Urinary bladder (tissue), 4 donors: ENCODE measurements around the gene TRAM2. TPM values are rescaled to one million over a fixed set of nuclear protein-coding genes. Genes with fewer than 3 reads are reported as not detected.

ENCODE experiments used
- DNase-seq: peaks from one replicate; pipeline ENCODE4 v3.0.0-alpha.2; 2015; ENCODE audit errors: extremely low spot score
- H3K27ac ChIP-seq: one replicate; pipeline ENCODE4 v1.5.1; 2013; ENCODE audit warnings: low read depth, mild to moderate bottlenecking, moderate library complexity
- H3K36me3 ChIP-seq: one replicate; pipeline ENCODE4 v1.6.1; 2013; ENCODE audit warnings: mild to moderate bottlenecking, moderate library complexity; ENCODE audit not compliant: insufficient read depth
- H3K4me1 ChIP-seq: one replicate; pipeline ENCODE4 v1.6.1; 2013; ENCODE audit warnings: mild to moderate bottlenecking, moderate library complexity; ENCODE audit not compliant: insufficient read depth
- H3K4me3 ChIP-seq: one replicate; pipeline ENCODE4 v1.5.1; 2013; ENCODE audit warnings: low read depth, low read length
- WGBS: extraction: QIAGEN DNeasy Blood & Tissue Kit; methylation state at CpG from one replicate; pipeline ENCODE4 v1.1.7; 2013; 5-methylcytosine and 5-hydroxymethylcytosine counted together
- polyA plus RNA-seq: library from polyadenylated mRNA; stranded (reverse); fragments of 200-250 nt; gene quantifications from one replicate; pipeline ENCODE4 v1.2.3, GENCODE V29; 2013
- total RNA-seq: library from RNA; depleted of rRNA; stranded (reverse); fragments of >200 nt; gene quantifications from one replicate; pipeline ENCODE4 v1.2.3, GENCODE V29; 2014
- donor health status: healthy with polysubstance abuse.
- donor health status: healthy.

TRAM2 gene
- total and polyA plus RNA-seq, 2 donors = 22.9 to 25.2 TPM

DNA sequence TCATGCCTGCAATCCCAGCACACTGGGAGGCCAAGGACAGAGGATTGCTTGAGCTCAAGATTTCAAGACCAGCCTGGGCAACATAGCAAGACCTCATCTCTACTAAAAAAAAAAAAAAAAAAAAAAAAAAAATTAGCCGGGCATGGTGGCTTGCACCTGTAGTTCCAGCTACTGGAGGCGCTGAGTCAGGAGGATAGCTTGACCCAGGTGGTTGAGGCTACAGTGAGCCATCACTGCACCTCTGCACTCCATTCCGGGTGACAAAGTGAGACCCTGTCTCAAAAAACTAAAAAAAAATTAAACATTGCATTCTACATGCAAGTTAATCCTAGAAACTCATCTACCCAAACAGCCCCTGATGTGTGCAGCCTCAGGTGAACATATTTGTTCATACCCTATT lies 7.3 kb upstream of the TRAM2 start:
- WGBS = 99% methylated on average over 3 of the region's 3 CpGs
- Histone ChIP-seq H3K36me3 (no peaks in the 10 kb centered on the region), H3K4me3 (no peak overlapping the region), H3K27ac (no peak overlapping the region), H3K4me1 (no peaks in the 10 kb centered on the region)
- DNase-seq = no peak

DNA sequence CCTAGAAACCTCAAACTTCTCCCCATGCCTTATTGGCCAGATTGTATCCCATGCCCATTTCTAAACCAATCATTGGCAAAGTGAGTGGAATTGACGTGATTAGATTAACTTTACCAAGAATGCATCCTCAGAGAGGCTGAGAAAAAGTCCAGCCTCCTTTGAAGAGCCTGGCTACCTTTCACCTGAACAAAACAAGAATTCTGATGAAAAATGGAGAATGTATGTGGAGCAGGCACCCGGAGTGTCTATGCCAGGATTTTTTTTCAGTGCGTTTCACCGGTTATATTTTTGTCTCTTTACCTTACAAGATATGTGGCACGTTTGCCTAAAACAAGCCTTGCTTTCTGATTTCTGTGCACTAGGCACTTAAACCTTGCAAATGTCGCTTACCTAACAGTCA lies 6.1 kb upstream of the TRAM2 start:
- Histone ChIP-seq H3K4me1 (no peaks in the 10 kb centered on the region), H3K27ac (no peak overlapping the region), H3K4me3 (no peak overlapping the region), H3K36me3 (no peaks in the 10 kb centered on the region)
- 93% methylated on average over 6 of the region's 6 CpGs for WGBS
- DNase-seq = no peak

DNA sequence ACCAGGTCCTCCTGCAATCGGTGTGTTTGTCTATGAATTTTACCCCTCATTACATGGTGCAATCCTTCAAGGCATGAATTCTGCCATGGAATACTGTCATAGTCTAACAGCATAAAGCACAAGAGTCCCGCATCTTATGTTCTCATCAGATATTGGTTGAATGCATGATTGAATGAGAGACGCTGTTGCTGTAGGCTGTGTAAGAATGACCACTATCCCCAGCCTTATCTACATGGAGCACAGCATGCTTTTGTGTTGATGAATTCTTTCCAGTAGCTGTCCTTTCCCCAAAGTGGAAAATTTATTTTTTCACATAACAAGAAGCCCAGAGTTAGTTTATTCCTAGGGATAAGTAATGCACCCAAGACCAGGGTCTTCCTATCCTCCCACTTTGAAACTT lies 5.6 kb upstream of the TRAM2 start:
- H3K4me1 ChIP-seq = no peaks in the 10 kb centered on the region
- H3K27ac ChIP-seq = no peak overlapping the region
- 97% methylated on average over 3 of the region's 3 CpGs for whole genome bisulfite sequencing
- no peaks in the 10 kb centered on the region for H3K36me3 ChIP-seq
- DNase-seq = no peak
- H3K4me3 ChIP-seq = no peak overlapping the region

DNA sequence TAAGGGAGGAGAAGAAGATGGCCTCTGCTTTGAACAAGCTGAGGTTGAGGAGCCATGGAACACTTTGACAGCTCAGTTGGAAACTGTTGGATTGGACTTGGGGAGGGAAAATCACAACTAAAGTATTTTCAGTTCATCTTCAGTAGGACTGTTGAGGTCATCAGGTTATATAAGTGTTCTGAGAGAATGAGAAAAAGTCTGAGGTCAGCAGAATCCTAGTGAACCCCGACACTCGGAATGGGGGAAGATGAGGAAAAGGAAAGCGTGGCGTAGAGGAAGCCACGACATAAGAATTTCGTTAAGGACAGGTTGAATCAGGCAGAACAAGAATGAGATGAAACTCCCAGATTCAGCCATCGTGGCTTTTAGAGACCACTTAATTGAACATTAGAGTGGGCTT lies 4.0 kb upstream of the TRAM2 start:
- DNase-seq = no peak
- Histone ChIP-seq H3K4me1 (no peaks in the 10 kb centered on the region), H3K36me3 (no peaks in the 10 kb centered on the region), H3K27ac (no peak overlapping the region), H3K4me3 (no peak overlapping the region)
- 94% methylated on average over 7 of the region's 7 CpGs for WGBS

DNA sequence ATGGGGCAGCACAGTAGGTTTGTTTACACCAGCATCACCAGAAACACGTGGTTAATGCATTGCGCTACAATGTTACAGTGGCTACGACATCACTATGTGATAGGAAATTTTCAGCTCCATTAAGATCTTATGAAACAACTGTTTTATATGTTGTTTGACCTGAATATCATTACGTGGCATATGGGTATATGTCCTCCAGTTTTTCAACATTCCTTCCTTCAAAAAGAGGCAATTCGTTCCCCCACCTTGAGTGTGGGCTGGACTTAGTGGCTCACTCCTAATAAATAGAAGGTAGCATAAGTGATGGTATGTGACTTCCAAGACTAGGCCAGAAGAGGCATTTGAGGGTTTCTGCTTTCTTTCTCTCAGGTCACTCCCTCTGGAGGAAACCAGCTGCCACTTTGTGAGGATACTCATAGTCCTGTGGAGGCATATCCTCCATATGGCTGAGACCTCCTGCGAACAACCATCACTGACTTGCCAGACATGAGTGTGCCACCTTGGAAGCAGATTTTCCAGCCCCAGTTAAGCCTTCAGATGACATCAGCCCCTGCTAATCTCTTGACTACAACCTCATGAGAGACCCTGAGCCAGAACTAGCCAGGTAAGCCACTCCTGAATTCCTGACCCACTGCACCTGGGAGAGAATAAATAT lies 2.3 kb upstream of the TRAM2 start:
- WGBS = 92% methylated on average over 6 of the region's 6 CpGs
- DNase-seq = no peak
- Histone ChIP-seq H3K4me1 (no peaks in the 10 kb centered on the region), H3K4me3 (no peak overlapping the region), H3K36me3 (no peaks in the 10 kb centered on the region), H3K27ac (no peak overlapping the region)

DNA sequence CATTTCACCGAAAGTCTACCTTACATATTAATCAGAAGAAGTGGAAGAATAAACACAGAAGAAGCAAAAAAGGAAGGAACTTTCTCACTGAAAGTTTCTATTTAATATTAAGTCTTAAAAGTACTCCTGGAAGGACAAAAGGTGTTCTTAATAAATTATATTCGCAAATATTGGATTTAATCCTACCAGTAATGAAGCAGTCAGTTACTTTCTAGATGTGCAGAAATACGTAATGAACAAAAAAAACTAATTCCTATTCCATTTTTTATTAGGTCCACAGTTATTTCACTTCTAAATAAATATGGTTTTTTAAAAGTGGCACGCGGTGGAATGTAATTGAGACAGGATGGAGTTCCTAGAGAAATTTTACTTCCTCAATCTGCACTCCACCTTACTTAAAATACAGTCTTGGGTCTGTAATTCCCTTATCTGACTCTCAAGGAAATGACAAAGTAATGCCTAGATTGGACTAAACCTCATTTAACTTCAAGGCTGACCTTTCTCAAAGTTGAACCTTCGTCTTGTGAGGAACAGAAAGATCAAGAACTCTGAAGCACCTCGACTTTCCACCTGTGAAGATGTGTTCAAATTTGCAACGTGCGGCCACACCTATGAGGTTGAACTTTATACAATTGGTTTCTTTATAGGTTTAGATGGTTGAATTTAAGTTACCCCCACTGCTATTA lies 1.1 kb upstream of the TRAM2 start:
- Histone ChIP-seq H3K4me1 (no peaks in the 10 kb centered on the region), H3K27ac (no peak overlapping the region), H3K36me3 (no peaks in the 10 kb centered on the region), H3K4me3 (peak overlapping the region; percentile 83)
- no peak for DNase-seq
- 55% methylated on average over 9 of the region's 9 CpGs for WGBS

DNA sequence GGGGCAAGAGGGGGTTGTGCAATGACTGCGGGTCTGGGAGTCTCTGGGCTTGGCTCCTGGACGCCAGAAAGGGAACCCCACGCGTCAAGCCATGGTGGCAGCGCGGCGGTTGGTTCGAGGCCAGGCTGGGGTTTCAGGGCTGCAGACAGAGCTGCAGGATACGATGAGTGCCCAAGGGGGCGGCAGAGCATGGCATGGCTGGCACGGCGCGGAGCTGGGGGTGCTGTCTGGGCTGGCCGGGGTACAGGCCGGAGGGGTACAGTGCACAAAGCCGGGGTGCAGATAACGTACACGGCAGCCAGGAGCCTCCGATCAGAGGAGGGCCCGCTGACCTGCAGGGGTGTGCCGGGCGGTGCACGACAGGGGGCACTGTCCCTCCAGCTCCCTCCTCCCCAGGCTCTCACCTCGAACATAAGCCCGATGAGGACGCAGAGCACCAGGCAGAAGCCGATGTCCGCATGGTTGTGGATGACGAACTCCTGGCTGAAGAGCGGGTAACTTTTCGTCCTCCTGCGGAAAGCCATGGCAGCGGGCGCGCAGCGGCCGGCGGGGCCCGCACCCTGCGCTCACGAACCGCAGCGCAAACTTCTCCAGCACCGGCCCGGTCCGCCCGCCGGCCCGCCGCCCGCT lies 353 bp downstream of the TRAM2 start:
- no peaks in the 10 kb centered on the region for H3K4me1 ChIP-seq
- no peaks in the 10 kb centered on the region for H3K36me3 ChIP-seq
- 1% methylated on average over 51 of the region's 51 CpGs for WGBS
- peak overlapping the region; percentile 49 for H3K27ac ChIP-seq
- peak overlapping the region; percentile 83 for H3K4me3 ChIP-seq
- DNase-seq = no peak

DNA sequence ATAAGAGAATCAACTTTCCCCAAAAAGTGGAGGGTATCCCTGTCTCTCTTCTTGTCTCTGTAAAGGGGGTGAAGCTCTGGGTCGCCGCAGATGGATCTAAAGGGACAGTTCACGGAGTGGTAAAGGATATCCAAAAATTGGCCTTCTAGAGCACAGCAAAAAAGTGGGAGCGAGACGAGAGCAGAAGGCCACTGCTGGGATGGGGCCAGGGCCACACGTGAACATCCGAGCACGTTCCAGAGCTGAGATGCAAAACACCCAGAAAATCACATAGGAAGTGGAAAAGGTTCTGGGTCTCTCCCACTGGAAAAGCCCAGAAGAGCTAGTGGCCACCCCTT lies 837 bp downstream of the TRAM2 start:
- Histone ChIP-seq H3K4me3 (peak overlapping the region; percentile 83), H3K4me1 (no peaks in the 10 kb centered on the region), H3K36me3 (no peaks in the 10 kb centered on the region), H3K27ac (peak overlapping the region; percentile 49)
- no peak for DNase-seq
- 24% methylated on average over 8 of the region's 8 CpGs for WGBS

DNA sequence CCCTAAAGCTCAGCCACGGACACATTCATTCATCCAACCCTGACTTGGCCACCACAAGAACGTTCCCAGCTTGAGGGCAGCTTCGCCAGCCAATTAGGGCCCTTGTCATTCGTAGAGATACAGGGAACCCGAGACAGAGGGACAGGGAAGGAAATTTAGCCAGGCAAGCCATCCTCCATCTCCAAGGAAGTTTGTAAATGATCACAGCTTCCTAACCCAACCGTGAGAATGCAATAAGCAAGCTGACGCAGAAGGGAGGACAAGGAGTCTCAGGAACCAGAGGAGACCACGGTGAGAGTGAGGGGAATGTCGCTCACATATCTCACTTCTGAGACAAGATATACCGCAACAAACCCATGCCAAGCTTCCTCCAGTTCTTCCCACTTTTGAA lies 1.4 kb downstream of the TRAM2 start:
- peak overlapping the region; percentile 83 for H3K4me3 ChIP-seq
- peak overlapping the region; percentile 27 for H3K27ac ChIP-seq
- WGBS = 29% methylated on average over 10 of the region's 10 CpGs
- DNase-seq = no peak
- H3K4me1 ChIP-seq = no peaks in the 10 kb centered on the region
- H3K36me3 ChIP-seq = no peaks in the 10 kb centered on the region

DNA sequence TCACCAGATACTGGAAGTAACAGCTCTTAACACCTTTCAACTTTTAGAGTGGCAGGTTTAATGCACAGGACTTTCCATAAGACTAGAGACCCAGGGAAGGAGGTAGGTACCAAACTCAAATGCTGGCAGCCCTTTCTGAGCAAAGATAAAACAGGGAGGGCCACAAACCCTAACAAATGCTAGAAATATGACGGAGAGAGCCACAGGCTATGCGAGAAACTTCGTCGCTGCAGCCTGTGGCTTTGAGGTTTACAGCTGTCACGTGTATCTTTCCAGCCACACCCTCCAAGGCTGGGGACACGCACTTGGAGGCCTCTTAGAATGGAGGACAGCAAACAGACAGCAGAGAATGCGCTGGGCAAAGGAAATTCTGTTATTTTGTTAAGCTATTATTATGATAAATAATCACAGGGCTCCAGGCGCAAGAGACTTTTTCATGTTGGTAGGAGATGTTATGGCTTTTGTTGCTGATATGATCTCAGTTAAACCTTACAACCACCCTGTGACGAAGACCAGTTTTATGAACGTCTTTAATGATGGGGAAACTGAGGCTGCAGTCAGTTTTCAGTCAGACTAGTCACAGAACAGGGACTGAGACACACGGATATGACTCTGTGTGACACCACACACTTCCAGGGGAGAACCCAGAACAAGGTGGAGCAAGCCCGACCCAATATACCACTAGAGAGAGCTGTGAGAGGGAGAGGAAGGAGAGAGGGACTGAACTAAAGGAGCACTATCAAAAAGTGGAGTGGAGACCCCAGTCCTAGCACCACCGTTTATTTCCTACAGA lies 2.0 kb downstream of the TRAM2 start:
- WGBS = 19% methylated on average over 13 of the region's 13 CpGs
- H3K4me3 ChIP-seq = peak overlapping the region; percentile 83
- DNase-seq = no peak
- H3K4me1 ChIP-seq = no peaks in the 10 kb centered on the region
- H3K27ac ChIP-seq = peak overlapping the region; percentile 40
- H3K36me3 ChIP-seq = no peaks in the 10 kb centered on the region

DNA sequence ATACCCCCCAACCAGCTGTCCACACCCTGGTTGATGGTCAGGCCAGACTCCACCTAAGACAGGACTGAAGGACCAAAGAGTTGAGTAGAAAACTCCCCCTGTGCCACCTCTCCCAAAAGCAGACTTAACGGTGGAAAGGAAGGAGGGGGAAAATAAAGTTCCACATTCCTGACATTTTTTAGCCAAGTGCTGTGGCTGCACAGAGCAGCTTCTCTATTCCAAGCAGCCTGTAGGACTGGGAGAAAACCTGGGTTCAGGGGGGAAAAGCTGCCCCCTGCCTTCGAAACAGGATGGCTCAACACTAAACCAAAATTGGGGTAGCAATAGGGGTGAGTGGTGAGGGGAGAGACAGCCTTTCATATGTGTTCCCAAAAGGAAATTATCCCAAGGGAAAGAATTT lies 3.6 kb downstream of the TRAM2 start:
- Histone ChIP-seq H3K36me3 (no peaks in the 10 kb centered on the region), H3K4me1 (no peaks in the 10 kb centered on the region), H3K27ac (peak overlapping the region; percentile 1), H3K4me3 (no peak overlapping the region)
- no peak for DNase-seq
- 15% methylated on average over 2 of the region's 2 CpGs for WGBS

DNA sequence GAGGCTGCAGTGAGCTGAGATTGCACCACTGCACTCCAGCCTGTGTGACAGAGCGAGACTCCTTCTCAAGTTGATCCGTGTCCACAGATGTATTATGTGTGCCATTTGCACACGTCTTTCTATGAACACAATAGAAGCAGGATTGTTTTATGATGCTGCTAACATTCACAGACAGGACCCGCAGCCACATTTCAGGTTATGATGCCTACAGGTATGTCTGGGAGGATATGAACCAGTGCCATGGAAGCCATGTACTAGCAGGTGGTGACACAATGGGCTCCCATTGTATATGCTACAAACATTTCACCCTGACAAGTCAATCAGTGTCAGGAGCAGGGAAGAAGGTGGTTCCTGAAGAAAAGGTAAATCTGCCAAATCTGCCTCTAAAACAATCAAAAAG lies 4.3 kb downstream of the TRAM2 start:
- DNase-seq = no peak
- Histone ChIP-seq H3K27ac (no peak overlapping the region), H3K4me1 (no peaks in the 10 kb centered on the region), H3K4me3 (no peak overlapping the region), H3K36me3 (no peaks in the 10 kb centered on the region)
- WGBS = 91% methylated on average over 4 of the region's 4 CpGs

DNA sequence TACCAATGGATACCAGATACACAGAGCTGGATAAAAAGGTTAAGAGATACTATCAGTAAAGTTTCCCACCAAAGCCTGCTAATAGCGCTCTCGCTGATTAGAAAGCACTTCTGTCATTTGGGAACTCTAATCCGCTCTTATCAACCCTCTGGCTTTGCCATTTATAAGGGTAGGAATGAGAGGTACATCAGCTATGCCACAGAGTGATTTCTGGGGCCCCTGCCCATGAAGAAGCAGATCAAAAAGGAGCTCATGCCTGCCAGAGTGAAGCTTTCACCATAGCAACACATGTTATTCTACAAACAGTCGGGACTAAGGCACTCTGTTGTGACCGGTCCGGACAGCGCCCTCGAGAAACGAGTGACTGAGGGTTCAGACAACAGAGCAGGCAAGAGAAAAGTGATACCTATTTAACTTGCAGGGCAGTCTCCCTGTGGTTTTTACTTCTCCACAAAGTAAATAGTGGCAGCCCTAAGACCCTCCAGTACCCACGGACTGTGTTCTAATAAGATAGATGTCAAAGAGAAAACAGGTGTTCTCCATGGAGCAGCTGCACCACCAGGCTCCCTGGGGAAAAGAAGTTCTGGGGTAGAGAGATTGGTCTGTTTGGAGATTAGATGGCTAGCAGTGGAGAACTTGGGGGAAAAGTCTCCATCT lies 5.6 kb downstream of the TRAM2 start:
- Histone ChIP-seq H3K4me3 (no peak overlapping the region), H3K27ac (no peak overlapping the region), H3K36me3 (no peaks in the 10 kb centered on the region), H3K4me1 (peaks cover 1% of the 10 kb centered on the region)
- DNase-seq = no peak
- 41% methylated on average over 10 of the region's 10 CpGs for WGBS
